ENCODE measurements around the gene CELA1. TPM values are rescaled to one million over a fixed set of nuclear protein-coding genes. Genes with fewer than 3 reads are reported as not detected.

Gene CELA1
- 0.05 TPM in 1 of 2 replicates, not detected in the other for polyA plus RNA-seq (2012; rRNA removed)
- 0.03 and 0.04 TPM in 2 replicates for polyA plus RNA-seq (2012; cell fraction: cytosol; rRNA removed)
- polyA plus RNA-seq (2012; cell fraction: nucleus; rRNA removed) = not detected in 2 replicates

DNA sequence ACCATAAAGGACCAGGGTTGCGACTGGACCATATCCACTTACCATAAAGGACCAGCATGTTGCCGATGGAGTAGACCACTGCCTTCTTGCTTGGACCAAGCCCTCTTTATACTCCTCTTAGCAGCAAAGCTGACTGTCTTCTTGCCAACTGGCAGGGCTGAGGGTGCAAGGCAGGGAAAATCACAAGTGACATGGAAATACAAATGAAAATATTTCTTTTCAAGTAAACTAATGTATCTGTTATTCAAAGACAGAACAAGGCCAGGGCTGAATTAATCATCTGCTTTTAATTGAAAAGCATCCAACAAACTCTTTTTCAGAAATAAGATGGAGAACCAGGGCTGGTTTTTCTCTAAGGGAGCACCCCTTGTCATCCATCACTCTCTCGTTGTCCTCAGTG, at the start of gene CELA1:
TSS of gene CELA1 (minus strand) at position 99 of the 400 bp plus-strand sequence. CDS start at position 58, 41 bp downstream.
- H4K20me1 ChIP-seq (ENCODE audit: insufficient read depth) = no peaks in the 10 kb centered on the region
- no peak for DNase-seq
- 80% methylated on average over 3 of the region's 3 CpGs for WGBS (ENCODE audit: low lambda C conversion rate)
- no peak within 1 kb of the TSS for H3K4me3 ChIP-seq (ENCODE audit: low read depth in 2 of 2, low read length in 1 of 2)
- H2AFZ ChIP-seq (ENCODE audit: low read depth) = no peak within 1 kb of the TSS
- H3K27me3 ChIP-seq (ENCODE audit: insufficient read depth) = no peaks in the 10 kb centered on the region
- no peaks in the 10 kb centered on the region for H3K9me3 ChIP-seq
- H3F3A ChIP-seq (replicated peaks; ENCODE audit: insufficient read depth) = no peaks in the 10 kb centered on the region
- H3K4me2 ChIP-seq = no peak within 1 kb of the TSS
- no peaks in the 10 kb centered on the region for H3K9me2 ChIP-seq
- peaks cover 4 to 6% of the 10 kb centered on the region in 2 experiments; a peak in 1 of 4 replicates for H3K4me1 ChIP-seq (ENCODE audit: control insufficient read depth in 1 of 2, insufficient read depth in 2 of 2, low read depth in 1 of 2, low read length in 1 of 2)
- H3K79me2 ChIP-seq (ENCODE audit: insufficient read depth) = no peaks in the 10 kb centered on the region
- H3K27ac ChIP-seq (ENCODE audit: low read depth in 2 of 2, low read length in 1 of 2) = no peak within 1 kb of the TSS
- TF ChIP-seq, protein P1, sequence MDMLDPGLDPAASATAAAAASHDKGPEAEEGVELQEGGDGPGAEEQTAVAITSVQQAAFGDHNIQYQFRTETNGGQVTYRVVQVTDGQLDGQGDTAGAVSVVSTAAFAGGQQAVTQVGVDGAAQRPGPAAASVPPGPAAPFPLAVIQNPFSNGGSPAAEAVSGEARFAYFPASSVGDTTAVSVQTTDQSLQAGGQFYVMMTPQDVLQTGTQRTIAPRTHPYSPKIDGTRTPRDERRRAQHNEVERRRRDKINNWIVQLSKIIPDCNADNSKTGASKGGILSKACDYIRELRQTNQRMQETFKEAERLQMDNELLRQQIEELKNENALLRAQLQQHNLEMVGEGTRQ (IDR thresholded peaks at IDR 0.05; ENCODE audit: borderline replicate concordance, low read depth, low read length) = no peak
- TF ChIP-seq GABPA (IDR thresholded peaks at IDR 0.05; ENCODE audit: low read depth) (no peak), SMC3 (IDR thresholded peaks at IDR 0.05; ENCODE audit: low read depth, low read length) (no peak), RXRA (IDR thresholded peaks at IDR 0.05; ENCODE audit: borderline replicate concordance, low read depth) (no peak), NRF1 (IDR thresholded peaks at IDR 0.05; ENCODE audit: low read depth, low read length) (no peak), TEAD4 (IDR thresholded peaks at IDR 0.05; ENCODE audit: borderline replicate concordance, insufficient read depth) (no peak), TCF12 (IDR thresholded peaks at IDR 0.05) (no peak), FOXJ3 (CRISPR knock-in tag; IDR thresholded peaks at IDR 0.05) (no peak), TAF1 (IDR thresholded peaks at IDR 0.05; ENCODE audit: borderline replicate concordance, low read depth, low read length) (no peak)
- TF ChIP-seq, protein P2, sequence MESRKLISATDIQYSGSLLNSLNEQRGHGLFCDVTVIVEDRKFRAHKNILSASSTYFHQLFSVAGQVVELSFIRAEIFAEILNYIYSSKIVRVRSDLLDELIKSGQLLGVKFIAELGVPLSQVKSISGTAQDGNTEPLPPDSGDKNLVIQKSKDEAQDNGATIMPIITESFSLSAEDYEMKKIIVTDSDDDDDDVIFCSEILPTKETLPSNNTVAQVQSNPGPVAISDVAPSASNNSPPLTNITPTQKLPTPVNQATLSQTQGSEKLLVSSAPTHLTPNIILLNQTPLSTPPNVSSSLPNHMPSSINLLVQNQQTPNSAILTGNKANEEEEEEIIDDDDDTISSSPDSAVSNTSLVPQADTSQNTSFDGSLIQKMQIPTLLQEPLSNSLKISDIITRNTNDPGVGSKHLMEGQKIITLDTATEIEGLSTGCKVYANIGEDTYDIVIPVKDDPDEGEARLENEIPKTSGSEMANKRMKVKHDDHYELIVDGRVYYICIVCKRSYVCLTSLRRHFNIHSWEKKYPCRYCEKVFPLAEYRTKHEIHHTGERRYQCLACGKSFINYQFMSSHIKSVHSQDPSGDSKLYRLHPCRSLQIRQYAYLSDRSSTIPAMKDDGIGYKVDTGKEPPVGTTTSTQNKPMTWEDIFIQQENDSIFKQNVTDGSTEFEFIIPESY (IDR thresholded peaks at IDR 0.05; ENCODE audit: borderline replicate concordance, low read depth) = no peak
- TF ChIP-seq, protein P3, sequence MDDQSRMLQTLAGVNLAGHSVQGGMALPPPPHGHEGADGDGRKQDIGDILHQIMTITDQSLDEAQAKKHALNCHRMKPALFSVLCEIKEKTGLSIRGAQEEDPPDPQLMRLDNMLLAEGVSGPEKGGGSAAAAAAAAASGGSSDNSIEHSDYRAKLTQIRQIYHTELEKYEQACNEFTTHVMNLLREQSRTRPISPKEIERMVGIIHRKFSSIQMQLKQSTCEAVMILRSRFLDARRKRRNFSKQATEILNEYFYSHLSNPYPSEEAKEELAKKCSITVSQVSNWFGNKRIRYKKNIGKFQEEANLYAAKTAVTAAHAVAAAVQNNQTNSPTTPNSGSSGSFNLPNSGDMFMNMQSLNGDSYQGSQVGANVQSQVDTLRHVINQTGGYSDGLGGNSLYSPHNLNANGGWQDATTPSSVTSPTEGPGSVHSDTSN (IDR thresholded peaks at IDR 0.05) = no peak
- ChIA-PET POLR2A (no interaction called here), CTCF (no interaction called here)
- H3K9ac ChIP-seq = no peak within 1 kb of the TSS
- H3K36me3 ChIP-seq (replicated peaks in 1 of 2; ENCODE audit: control insufficient read depth in 1 of 2, insufficient read depth in 2 of 2, low read length in 1 of 2) = no peaks in the 10 kb centered on the region

Data from SK-N-SH (cell line).